Tongue (tissue), 2 donors: ENCODE results near the gene RBM33. TPM values are rescaled to one million over a fixed set of nuclear protein-coding genes. Genes with fewer than 3 reads are reported as not detected.
"Not testable (repeated sequence)": the region's sequence is repeated elsewhere in the genome, so short reads cannot be mapped to it uniquely, and the experiment has no call there.

Experiments
- DNase-seq: peaks from one replicate; pipeline ENCODE4 v3.0.0-alpha.2; 2015
- total RNA-seq: library from RNA; depleted of rRNA; stranded (reverse); fragments of >200 nt; gene quantifications from one replicate; pipeline ENCODE4 v1.2.3, GENCODE V29; 2014

The RBM33 gene
- total RNA-seq, 1 donor from 2014 or later: 50.0 TPM

GRCh38 chr7:155811560-155811894, 167.1 kb downstream of the RBM33 start:
- DNase-seq: no peak

GRCh38 chr7:155811895-155812761, 167.7 kb downstream of the RBM33 start, which contains the start of gene SHH:
TSS of gene SHH (minus strand) at chr7:155812463. CDS start at chr7:155812122, 341 bp downstream.
- DNase-seq: no peak

- no peak for DNase-seq
These were observed 168.7 kb downstream of the RBM33 start for GRCh38 chr7:155813125-155813524.

- DNase-seq: no peak
These were observed 169.3 kb downstream of the RBM33 start for GRCh38 chr7:155813546-155814315.

GRCh38 chr7:155814316-155815276, 170.1 kb downstream of the RBM33 start:
- no peak for DNase-seq

- DNase-seq: peak; percentile 50
These were observed 171.1 kb downstream of the RBM33 start for GRCh38 chr7:155815332-155816191.

- no peak for DNase-seq
These were observed 171.7 kb downstream of the RBM33 start for GRCh38 chr7:155816192-155816508.

- DNase-seq: no peak
These were observed 172.5 kb downstream of the RBM33 start for GRCh38 chr7:155816996-155817395.

GRCh38 chr7:155817515-155817914, 173.1 kb downstream of the RBM33 start:
- not testable (repeated sequence) for DNase-seq

GRCh38 chr7:155818154-155818819, 173.8 kb downstream of the RBM33 start:
- DNase-seq: no peak

- DNase-seq: no peak
These were observed 174.3 kb downstream of the RBM33 start for GRCh38 chr7:155818820-155819168.

GRCh38 chr7:155819186-155819585, 174.7 kb downstream of the RBM33 start:
- DNase-seq: no peak

GRCh38 chr7:155820246-155820645, 175.8 kb downstream of the RBM33 start:
- no peak for DNase-seq

- no peak for DNase-seq
These were observed 176.3 kb downstream of the RBM33 start for GRCh38 chr7:155820788-155821187.

- DNase-seq: no peak
These were observed 177.4 kb downstream of the RBM33 start for GRCh38 chr7:155821851-155822250.

GRCh38 chr7:155824227-155824886, 179.9 kb downstream of the RBM33 start:
- DNase-seq: no peak

- no peak for DNase-seq
These were observed 180.9 kb downstream of the RBM33 start for GRCh38 chr7:155825336-155825735.

GRCh38 chr7:155829796-155830470, 185.5 kb downstream of the RBM33 start:
- DNase-seq: no peak
